NCI-H2171 treated with DMSO at 0.1 percent for 48 hours (cell line): ENCODE data around the gene EPB41L2.

ENCODE experiments used
- DNase-seq: peaks from one replicate; lab custom pipeline; 2025; lab: John Stamatoyannopoulos, UW

Gene EPB41L2

GRCh38 chr6:130794738-130795137, 268.3 kb downstream of the EPB41L2 start:
- DNase-seq, result no peak

- no peak for DNase-seq
Measured at GRCh38 chr6:130794010-130794697, 268.9 kb downstream of the EPB41L2 start.
